Stomach (tissue), 4 donors: Measurements from ENCODE around the gene PSMD1.

Experiments used
- POLR2A ChIP-seq, 4 donors: fragments of 450-650 bp; IDR thresholded peaks; one replicate each; pipeline ENCODE4 v1.6.1; 2016; ENCODE audit warnings: antibody characterized with exemption in 4 of 4, control low read depth in 2 of 4, mild to moderate bottlenecking in 1 of 4, moderate library complexity in 1 of 4
- POLR2AphosphoS5 ChIP-seq, 3 donors: sonication (generic); formaldehyde crosslinking; IDR thresholded peaks; one replicate each; pipeline ENCODE4 v1.6.1; 2016; ENCODE audit warnings: antibody characterized with exemption in 3 of 3

GRCh38 chr2:231160701-231161100 lies 104.0 kb downstream of the PSMD1 start:
- no peak for TF ChIP-seq POLR2AphosphoS5 (IDR thresholded peaks at IDR 0.05)
- no peak for TF ChIP-seq POLR2A (IDR thresholded peaks at IDR 0.05)
